ENCODE results near the gene TPM1. TPM values are rescaled to one million over a fixed set of nuclear protein-coding genes. Genes with fewer than 3 reads are reported as not detected.
"Not testable (repeated sequence)": the region's sequence is repeated elsewhere in the genome, so short reads cannot be mapped to it uniquely, and the experiment has no call there.

The TPM1 gene
- total and polyA plus RNA-seq, 3 donors from 2014 or later: 126 to 135 (median 126) TPM

GRCh38 chr15:63103416-63103815 is 60.9 kb downstream of the TPM1 start:
- Histone ChIP-seq H3K4me1 (peaks cover 2% of the 10 kb centered on the region), H3K9me3 (no peaks in the 10 kb centered on the region), H3K27me3 (no peaks in the 10 kb centered on the region), H3K36me3 (ENCODE audit: low read depth, missing control alignments) (no peaks in the 10 kb centered on the region), H3K27ac (no peak overlapping the region), H3K4me3 (no peak overlapping the region)
- WGBS, 2 donors: 79 to 86% methylated on average over 3 of the region's 3 CpGs
- no peak for TF ChIP-seq POLR2A (IDR thresholded peaks at IDR 0.05)
- TF ChIP-seq CTCF (IDR thresholded peaks at IDR 0.05): no peak
- intact Hi-C loops (cut with DNase I; ENCODE audit: low total_unique reads): no loop called here
- DNase-seq: no peak

- Histone ChIP-seq H3K4me1 (peaks cover 2% of the 10 kb centered on the region), H3K9me3 (no peaks in the 10 kb centered on the region), H3K27me3 (no peaks in the 10 kb centered on the region), H3K4me3 (no peak overlapping the region), H3K36me3 (ENCODE audit: low read depth, missing control alignments) (no peaks in the 10 kb centered on the region), H3K27ac (no peak overlapping the region)
- intact Hi-C loops (cut with DNase I; ENCODE audit: low total_unique reads): no loop called here
- TF ChIP-seq POLR2A (IDR thresholded peaks at IDR 0.05): no peak
- TF ChIP-seq CTCF (IDR thresholded peaks at IDR 0.05): no peak
- no peak for DNase-seq
- 67 to 74% methylated on average over 7 of the region's 7 CpGs for WGBS, 2 donors
Observed at GRCh38 chr15:63104727-63105126, 62.2 kb downstream of the TPM1 start.

GRCh38 chr15:63105354-63105753 is 62.8 kb downstream of the TPM1 start:
- H3K27me3 ChIP-seq; H3K4me1 ChIP-seq; H3K36me3 ChIP-seq (ENCODE audit: low read depth, missing control alignments); H3K4me3 ChIP-seq; H3K27ac ChIP-seq; intact Hi-C loops (cut with DNase I; ENCODE audit: low total_unique reads); H3K9me3 ChIP-seq: not testable (repeated sequence)
- DNase-seq: peak; percentile 77
- WGBS, 2 donors: 63 to 70% methylated on average over 8 of the region's 8 CpGs

GRCh38 chr15:63107895-63108546 is 65.5 kb downstream of the TPM1 start:
- intact Hi-C loops (cut with DNase I; ENCODE audit: low total_unique reads): no loop called here
- Histone ChIP-seq H3K27ac (peak overlapping the region in 1 of 2 donors; percentile 53), H3K36me3 (ENCODE audit: low read depth, missing control alignments) (no peaks in the 10 kb centered on the region), H3K4me1 (peaks cover 2% of the 10 kb centered on the region), H3K4me3 (no peak overlapping the region), H3K27me3 (no peaks in the 10 kb centered on the region), H3K9me3 (no peaks in the 10 kb centered on the region)
- 57% methylated on average over 9 of the region's 9 CpGs for WGBS, 2 donors
- no peak for TF ChIP-seq CTCF (IDR thresholded peaks at IDR 0.05)
- no peak for TF ChIP-seq POLR2A (IDR thresholded peaks at IDR 0.05)
- DNase-seq: peak; percentile 38

- no peaks in the 10 kb centered on the region for H3K36me3 ChIP-seq (ENCODE audit: low read depth, missing control alignments)
- no peaks in the 10 kb centered on the region for H3K9me3 ChIP-seq
- no peak for DNase-seq
- no peak overlapping the region for H3K27ac ChIP-seq
- no peak for TF ChIP-seq CTCF (IDR thresholded peaks at IDR 0.05)
- no peak for TF ChIP-seq POLR2A (IDR thresholded peaks at IDR 0.05)
- no peaks in the 10 kb centered on the region for H3K27me3 ChIP-seq
- WGBS, 2 donors: 89 to 91% methylated on average over 2 of the region's 2 CpGs
- intact Hi-C loops (cut with DNase I; ENCODE audit: low total_unique reads): no loop called here
- no peak overlapping the region for H3K4me3 ChIP-seq
- peaks cover 2% of the 10 kb centered on the region for H3K4me1 ChIP-seq
Observed at GRCh38 chr15:63109498-63109897, 67.0 kb downstream of the TPM1 start.
